H54 (cell line): Measurements from ENCODE around the gene FAIM2.

Experiments
- DNase-seq: peaks from one replicate; pipeline ENCODE4 v3.0.0; 2011; ENCODE audit warnings: low spot score, mixed read lengths; ENCODE audit not compliant: insufficient read length
- FAIRE-seq: peaks from 3 replicates; lab custom pipeline; 2011; peaks lifted over from hg19 to GRCh38; lab: Jason Lieb, UNC
- POLR2A ChIP-seq: IDR thresholded peaks from 2 replicates; pipeline ENCODE4 v1.6.1; 2011; ENCODE audit warnings: low read depth, mild to moderate bottlenecking, low read length

Gene FAIM2

DNA sequence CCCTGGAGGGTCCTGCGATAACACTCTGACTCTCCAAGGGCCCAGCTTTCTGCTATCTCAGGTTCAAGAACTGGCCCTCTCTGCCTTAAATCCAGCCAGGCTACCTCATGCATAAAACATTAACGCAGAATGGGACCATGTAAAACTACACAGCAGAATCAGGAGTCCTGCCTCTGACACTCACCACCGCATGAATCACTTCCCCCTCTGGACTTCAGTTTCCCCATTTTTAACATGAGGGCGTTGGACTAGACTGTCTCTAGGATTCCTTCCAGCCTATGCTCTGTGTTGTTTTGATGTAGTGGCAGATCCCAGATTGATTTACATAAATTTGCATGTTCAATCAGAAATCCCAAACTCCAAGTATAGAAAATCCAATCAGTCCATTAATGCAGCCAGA lies 78.8 kb downstream of the FAIM2 start:
- TF ChIP-seq POLR2A: no peak
- FAIRE-seq: no peak
- DNase-seq: no peak

DNA sequence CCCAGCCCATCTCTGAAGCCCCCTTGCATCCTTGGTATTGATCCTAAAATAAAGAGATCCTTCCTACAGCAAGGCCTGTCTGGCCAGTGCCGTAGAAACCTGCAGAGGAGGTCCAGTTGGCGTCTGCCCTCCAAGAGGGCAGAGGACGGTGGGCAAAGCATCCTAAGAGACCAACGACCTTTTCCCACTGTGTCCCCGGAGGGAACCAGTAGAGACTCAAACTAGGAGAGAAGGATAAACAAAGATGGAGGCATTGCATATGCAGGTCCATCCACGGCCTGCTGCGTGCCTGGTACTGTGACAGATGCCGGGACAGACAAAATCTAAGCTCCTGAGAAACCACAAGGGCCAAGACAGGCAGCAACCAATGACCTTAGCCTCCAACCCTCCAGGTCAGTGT lies 79.3 kb downstream of the FAIM2 start:
- TF ChIP-seq POLR2A: no peak
- FAIRE-seq (no peak), DNase-seq (no peak)

DNA sequence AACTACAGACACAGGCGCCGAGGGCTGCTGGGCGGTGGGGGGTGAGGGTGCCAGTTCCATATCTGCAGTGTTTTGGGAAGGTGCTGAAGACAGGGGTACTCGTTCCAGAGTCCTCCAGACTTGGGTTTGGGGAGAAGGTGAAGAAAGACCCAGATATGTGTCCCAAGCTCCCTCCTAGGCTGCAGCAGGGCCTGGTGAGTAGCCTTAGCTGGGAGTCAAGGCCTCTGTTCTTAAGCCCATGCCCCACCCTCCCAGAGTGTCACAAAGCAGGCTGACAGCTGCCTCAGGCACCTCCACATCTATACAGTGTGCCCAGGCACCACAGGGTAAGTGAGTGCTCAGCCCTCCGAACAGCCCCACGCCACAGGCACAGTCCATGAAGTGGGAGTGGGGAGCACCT lies 79.7 kb downstream of the FAIM2 start:
- no peak for TF ChIP-seq POLR2A
- DNase-seq: no peak

DNA sequence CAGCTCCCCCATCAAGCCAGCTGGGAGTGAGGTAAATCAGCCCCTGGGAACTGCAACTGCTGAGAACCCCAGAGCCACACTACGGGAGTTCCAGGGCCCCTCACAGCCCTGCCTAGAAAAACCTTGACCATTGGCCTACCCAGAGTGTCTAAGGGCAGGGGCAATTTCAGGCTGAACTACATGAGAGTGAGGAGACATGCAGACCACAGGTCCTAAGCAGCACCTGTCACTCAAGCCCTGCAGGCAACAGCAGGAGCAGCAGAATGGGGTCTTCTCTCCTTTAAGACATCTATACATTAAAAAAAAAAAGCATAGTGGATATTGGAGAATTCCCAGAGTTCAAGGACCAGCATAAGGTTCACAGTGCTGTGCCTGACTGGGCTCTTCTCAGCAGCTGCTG lies 80.3 kb downstream of the FAIM2 start:
- FAIRE-seq (no peak), DNase-seq (no peak)

More for the DNA sequence above, 79.7 kb downstream of the FAIM2 start:
- FAIRE-seq: no peak

DNA sequence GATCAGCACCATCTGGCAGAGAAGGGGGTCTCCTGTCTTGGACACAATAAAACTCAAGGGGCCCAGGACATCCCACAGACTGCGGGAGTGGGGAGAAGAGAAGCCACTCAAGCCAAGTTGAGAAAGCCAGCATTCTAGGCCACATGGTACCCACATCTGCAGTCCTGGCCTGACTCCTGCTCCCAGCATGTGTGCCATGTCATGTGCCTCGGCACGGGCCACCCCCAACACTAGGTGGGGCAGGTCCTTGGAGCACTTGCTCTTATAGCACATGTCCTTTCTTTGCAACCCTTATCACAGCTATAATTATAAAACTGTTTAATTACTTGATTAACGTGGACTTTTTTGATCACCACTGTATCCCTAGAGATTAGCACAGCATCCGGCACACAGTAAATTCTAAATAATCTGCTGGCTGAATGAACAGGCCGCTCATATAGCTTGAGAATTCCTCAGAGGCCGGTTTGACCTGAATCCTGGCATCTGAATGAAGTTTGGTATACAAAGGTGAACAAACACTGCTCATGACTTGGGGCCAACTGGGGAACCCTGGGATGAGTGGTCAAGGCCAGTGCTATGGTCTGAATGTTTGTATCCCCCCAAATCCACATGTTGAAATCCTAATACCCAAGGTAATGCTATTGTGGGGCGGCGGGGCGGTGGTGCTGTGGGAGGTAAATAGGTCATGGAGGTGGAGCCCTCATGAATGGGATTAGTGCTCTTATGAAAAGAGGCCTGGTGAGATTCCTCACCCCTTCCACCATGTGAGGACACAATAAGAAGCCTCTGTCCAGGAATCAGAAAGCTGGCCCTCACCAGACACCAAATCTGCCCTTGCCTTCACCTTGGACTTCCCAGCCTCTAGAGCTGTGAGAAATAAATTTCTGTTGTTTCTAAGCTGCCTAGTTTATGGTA lies 82.1 kb downstream of the FAIM2 start:
- no peak for FAIRE-seq
- TF ChIP-seq POLR2A: no peak
- DNase-seq: no peak

More for the DNA sequence above, 80.3 kb downstream of the FAIM2 start:
- no peak for TF ChIP-seq POLR2A

DNA sequence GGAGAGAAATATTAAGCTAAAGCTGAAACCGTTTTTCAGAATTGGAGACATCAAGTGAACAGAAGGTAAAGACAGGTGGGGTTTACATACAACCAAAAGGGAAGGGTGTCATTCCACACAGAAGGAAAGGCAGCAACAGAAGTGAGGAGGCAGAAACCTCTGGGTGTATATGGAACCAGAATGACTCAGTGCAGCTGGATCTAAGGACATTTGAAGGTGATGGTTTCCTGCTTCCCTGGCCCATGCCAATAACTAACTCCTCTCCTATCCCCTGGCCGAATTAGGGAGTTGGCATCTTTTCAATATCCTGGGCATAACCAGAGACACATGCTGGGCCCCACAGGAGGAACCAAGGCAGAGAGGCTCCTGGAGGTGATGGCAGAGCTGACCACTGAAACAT lies 83.9 kb downstream of the FAIM2 start:
- FAIRE-seq: no peak
- no peak for TF ChIP-seq POLR2A
- no peak for DNase-seq

DNA sequence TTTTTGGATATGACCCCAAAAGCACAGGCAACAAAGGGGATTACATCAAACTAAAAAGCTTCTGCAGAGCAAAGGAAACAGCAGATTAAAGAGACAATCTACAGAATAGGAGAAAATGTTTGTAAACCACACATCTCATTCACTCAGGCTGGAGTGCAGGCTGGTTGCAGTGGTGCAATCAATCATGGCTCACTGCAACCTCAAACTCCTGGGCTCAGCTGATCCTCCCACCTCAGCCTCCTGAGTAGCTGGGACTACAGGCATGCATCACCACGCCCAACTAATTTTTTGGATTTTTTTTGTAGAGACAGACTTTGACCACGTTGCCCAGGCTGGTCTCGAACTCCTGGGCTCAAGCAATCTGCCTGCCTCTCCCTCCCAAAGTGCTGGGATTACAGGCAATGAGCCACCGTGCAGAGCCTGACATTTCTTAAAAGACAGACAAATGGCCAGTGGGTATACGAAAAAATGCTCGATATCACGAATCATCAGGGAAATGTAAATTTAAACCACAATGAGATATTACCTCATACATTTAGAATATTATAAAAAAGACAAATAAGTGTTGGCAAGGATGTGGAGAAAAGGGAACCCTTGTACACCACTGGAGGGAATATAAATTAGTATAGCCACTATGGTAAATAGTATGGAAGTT lies 85.3 kb downstream of the FAIM2 start:
- TF ChIP-seq POLR2A: no peak
- DNase-seq (no peak), FAIRE-seq (no peak)
